AG04450 (cell line): ENCODE data around the gene TRIM71. TPM values are rescaled to one million over a fixed set of nuclear protein-coding genes. Genes with fewer than 3 reads are reported as not detected.

Experiments
- CTCF ChIA-PET: fragments of 300-600, 350-600 bp; formaldehyde crosslinking; extraction: SDS; loops from one replicate; lab custom pipeline; 2022; ENCODE audit warnings: antibody characterized with exemption, inconsistent platforms; lab: Charles Lee
- POLR2A ChIA-PET: fragments of 350-600 bp; formaldehyde crosslinking; extraction: SDS; loops from one replicate; lab custom pipeline; 2021; ENCODE audit warnings: antibody characterized with exemption, inconsistent platforms; lab: Yijun Ruan, JAX
- DNase-seq: peaks from one replicate; pipeline ENCODE4 v3.0.0-alpha.2; 2011; ENCODE audit warnings: low read depth, low spot score
- H3K27ac ChIP-seq: one replicate; pipeline ENCODE4 v1.5.1; 2012; ENCODE audit warnings: low read depth, low read length, control low read depth
- H3K27me3 ChIP-seq: one replicate; pipeline ENCODE4 v1.6.0; 2012; ENCODE audit warnings: low read length; ENCODE audit not compliant: control insufficient read depth, insufficient read depth
- H3K4me3 ChIP-seq: 2 replicates; pipeline ENCODE4 v1.5.1; 2011; ENCODE audit warnings: mild to moderate bottlenecking, low read depth, low read length, control low read depth
- H3K9me3 ChIP-seq: 2 replicates; pipeline ENCODE4 v1.5.1; 2012; ENCODE audit warnings: low read length; ENCODE audit not compliant: control insufficient read depth, insufficient read depth
- polyA plus RNA-seq: library from polyadenylated mRNA; depleted of rRNA; stranded (reverse); fragments of >200 nt; gene quantifications from 2 replicates; pipeline ENCODE4 v1.2.3, GENCODE V29; 2011
- TF ChIP-seq, protein P1 (sequence below): IDR thresholded peaks from 2 replicates; pipeline ENCODE4 v1.5.1; 2011; ENCODE audit warnings: low read depth, low read length, control low read depth, inconsistent platforms

The TRIM71 gene
- polyA plus RNA-seq, 1 experiment, result not detected

DNA sequence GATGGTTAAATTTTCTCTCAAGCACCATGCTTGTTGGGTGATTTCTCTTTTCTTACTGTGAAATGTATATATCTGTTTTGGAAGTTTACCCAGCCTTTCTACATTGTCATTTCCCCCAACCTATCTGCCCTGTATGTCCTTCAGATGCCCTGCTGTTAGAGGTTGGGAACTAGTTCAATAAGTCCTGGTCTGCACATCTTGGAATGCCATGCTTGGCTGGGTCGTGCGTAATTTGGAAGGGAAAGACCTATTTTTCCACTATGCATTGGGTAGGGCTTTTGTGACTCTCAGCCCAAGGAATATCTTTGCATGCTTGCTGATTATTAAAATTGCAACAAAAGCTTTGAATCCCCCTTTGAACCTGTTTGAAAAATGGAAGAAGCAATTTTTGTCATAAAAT is 63.8 kb downstream of the TRIM71 start:
- ChIA-PET POLR2A (no interaction called here), CTCF (no interaction called here)
- DNase-seq, result no peak
- H3K4me3 ChIP-seq, result no peak overlapping the region
- no peaks in the 10 kb centered on the region for H3K9me3 ChIP-seq
- peaks cover 5% of the 10 kb centered on the region for H3K27me3 ChIP-seq
- no peak overlapping the region for H3K27ac ChIP-seq
- TF ChIP-seq, protein P1, sequence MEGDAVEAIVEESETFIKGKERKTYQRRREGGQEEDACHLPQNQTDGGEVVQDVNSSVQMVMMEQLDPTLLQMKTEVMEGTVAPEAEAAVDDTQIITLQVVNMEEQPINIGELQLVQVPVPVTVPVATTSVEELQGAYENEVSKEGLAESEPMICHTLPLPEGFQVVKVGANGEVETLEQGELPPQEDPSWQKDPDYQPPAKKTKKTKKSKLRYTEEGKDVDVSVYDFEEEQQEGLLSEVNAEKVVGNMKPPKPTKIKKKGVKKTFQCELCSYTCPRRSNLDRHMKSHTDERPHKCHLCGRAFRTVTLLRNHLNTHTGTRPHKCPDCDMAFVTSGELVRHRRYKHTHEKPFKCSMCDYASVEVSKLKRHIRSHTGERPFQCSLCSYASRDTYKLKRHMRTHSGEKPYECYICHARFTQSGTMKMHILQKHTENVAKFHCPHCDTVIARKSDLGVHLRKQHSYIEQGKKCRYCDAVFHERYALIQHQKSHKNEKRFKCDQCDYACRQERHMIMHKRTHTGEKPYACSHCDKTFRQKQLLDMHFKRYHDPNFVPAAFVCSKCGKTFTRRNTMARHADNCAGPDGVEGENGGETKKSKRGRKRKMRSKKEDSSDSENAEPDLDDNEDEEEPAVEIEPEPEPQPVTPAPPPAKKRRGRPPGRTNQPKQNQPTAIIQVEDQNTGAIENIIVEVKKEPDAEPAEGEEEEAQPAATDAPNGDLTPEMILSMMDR, result no peak

DNA sequence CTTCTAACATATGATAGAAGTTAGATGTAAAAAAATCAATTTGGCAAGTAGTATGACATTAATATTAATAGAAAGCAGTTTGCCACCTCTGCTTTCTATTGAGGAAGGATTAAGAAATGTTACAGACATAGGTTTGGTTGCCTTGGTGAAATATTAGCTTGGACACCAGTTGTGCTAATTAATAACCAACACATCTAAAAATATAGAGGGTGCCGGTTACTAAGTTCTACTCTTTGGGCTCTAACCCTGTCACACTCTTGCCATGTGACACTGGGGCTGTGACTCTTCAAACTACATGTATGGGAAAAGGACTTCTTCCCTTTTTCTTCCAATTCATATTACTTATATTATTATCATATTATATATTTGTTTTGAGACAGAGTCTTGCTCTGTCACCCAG is 64.4 kb downstream of the TRIM71 start:
- no peak overlapping the region for H3K4me3 ChIP-seq
- peaks cover 6% of the 10 kb centered on the region for H3K27me3 ChIP-seq
- H3K27ac ChIP-seq, result no peak overlapping the region
- no peaks in the 10 kb centered on the region for H3K9me3 ChIP-seq
- ChIA-PET POLR2A (no interaction called here), CTCF (no interaction called here)
- TF ChIP-seq, protein P1, result no peak
- no peak for DNase-seq

DNA sequence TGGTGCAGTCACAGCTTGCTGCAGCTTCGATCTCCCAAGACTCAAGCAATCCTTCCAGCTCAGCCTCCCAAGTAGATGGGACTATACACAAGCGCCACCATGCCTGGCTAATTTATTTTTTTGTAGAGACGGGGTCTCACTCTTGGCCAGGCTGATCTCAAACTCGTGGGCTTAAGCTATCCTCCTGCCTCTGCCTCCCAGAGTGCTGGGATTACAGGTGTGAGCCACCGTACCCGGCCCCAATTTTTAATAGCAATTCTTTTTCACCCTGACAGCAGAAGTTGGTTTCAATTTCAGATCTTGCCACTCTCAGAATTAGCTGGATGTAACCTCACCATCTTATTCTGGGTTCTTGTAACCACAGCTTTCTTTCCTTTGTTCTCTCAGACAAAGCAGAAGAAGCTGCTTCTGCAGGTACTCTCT is 64.8 kb downstream of the TRIM71 start:
- ChIA-PET POLR2A (no interaction called here), CTCF (no interaction called here)
- H3K9me3 ChIP-seq, result no peaks in the 10 kb centered on the region
- no peak for DNase-seq
- H3K4me3 ChIP-seq, result no peak overlapping the region
- TF ChIP-seq, protein P1, result no peak
- no peak overlapping the region for H3K27ac ChIP-seq
- H3K27me3 ChIP-seq, result peaks cover 6% of the 10 kb centered on the region

DNA sequence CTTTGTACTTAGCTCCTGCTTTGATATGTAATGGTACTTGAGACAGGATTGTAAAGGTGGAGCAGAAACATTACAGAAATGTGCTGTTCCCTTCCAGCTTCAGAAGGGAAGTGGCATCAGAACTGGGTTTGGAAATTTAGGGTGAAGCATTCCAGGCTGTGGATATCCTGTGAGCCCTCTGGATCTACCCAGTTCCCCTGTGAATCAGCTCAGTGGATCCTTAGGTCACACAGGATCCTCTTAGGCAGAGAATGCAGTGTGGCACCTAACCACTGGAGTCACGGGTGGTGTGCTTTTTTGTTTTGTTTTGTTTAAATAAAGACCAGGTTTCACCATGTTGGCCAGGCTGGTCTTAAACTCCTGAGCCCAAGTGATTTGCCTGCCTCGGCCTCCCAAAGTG is 66.0 kb downstream of the TRIM71 start:
- Histone ChIP-seq H3K4me3 (no peak overlapping the region), H3K9me3 (no peaks in the 10 kb centered on the region), H3K27ac (no peak overlapping the region), H3K27me3 (peaks cover 6% of the 10 kb centered on the region)
- CTCF ChIA-PET, result no interaction called here
- DNase-seq, result no peak
- POLR2A ChIA-PET, result no interaction called here
- TF ChIP-seq, protein P1, result no peak

DNA sequence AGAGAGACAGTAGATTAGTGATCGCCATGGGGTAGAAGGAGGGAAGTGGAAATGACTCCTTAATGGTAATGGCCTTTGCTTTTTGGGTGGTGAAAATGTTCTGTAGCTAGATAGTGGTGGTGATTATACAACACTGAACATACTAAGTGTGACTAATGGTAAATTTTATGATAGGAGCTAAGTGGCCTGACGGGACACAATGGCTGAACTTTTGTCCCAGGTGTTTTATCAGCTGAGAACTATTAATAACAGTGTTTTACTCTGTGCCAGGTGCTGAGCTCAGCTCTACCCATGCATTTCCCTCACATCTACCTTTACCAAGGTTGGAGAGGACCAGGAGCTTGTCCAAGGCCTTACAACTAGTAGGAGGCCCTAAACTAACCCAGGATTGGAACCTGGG is 66.8 kb downstream of the TRIM71 start:
- DNase-seq, result no peak
- ChIA-PET CTCF (no interaction called here), POLR2A (no interaction called here)
- no peak overlapping the region for H3K4me3 ChIP-seq
- no peak overlapping the region for H3K27ac ChIP-seq
- peaks cover 6% of the 10 kb centered on the region for H3K27me3 ChIP-seq
- no peaks in the 10 kb centered on the region for H3K9me3 ChIP-seq
- TF ChIP-seq, protein P1, result no peak
